ENCODE measurements around the gene TFAP2A. TPM values are rescaled to one million over a fixed set of nuclear protein-coding genes. Genes with fewer than 3 reads are reported as not detected.

The TFAP2A gene
- total and polyA plus RNA-seq, 9 donors, result 0.10 to 0.67 (median 0.15) TPM; not detected in 1

DNA sequence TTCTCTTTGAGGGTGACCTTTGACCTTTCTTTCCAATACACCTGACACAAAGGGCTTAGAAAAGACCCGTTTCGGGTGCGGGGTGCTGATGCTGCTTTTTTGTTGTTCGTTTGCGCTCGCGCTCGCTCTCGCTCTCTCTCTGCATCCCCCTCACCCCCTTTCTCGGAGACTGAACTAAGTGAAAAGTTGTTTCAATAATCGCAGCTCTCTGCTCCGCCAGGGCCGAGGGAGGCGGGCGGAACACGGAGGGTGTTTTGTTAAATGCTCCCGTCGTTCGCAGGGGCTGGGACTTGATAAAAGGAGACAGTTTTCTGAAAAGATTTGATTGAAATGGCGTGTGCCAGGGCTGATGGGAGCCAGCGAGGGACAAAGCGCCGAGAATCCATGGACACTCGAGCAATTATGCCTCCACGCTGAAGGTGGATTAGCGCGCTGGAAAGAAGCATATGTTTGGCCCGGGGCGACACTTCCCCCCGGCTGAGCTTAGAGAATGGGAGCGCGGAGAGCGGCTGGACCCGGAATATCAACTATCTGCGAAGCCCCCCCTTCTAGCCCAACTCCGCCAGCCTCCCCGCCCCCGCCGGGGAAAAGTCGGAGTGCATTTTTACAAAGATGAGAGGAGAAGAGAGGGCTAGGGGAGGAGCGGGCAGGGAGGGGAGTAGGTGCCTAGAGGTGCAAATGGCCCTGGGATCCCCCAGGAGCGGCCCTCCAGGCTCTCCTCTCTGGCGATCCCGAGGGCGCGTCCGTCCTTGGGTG is 25.0 kb downstream of the TFAP2A start:
- no peak for TF ChIP-seq POLR2A (IDR thresholded peaks at IDR 0.05)
- TF ChIP-seq, protein P1, sequence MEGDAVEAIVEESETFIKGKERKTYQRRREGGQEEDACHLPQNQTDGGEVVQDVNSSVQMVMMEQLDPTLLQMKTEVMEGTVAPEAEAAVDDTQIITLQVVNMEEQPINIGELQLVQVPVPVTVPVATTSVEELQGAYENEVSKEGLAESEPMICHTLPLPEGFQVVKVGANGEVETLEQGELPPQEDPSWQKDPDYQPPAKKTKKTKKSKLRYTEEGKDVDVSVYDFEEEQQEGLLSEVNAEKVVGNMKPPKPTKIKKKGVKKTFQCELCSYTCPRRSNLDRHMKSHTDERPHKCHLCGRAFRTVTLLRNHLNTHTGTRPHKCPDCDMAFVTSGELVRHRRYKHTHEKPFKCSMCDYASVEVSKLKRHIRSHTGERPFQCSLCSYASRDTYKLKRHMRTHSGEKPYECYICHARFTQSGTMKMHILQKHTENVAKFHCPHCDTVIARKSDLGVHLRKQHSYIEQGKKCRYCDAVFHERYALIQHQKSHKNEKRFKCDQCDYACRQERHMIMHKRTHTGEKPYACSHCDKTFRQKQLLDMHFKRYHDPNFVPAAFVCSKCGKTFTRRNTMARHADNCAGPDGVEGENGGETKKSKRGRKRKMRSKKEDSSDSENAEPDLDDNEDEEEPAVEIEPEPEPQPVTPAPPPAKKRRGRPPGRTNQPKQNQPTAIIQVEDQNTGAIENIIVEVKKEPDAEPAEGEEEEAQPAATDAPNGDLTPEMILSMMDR (IDR thresholded peaks at IDR 0.05), result no peak
- TF ChIP-seq EP300 (IDR thresholded peaks at IDR 0.05), result no peak

DNA sequence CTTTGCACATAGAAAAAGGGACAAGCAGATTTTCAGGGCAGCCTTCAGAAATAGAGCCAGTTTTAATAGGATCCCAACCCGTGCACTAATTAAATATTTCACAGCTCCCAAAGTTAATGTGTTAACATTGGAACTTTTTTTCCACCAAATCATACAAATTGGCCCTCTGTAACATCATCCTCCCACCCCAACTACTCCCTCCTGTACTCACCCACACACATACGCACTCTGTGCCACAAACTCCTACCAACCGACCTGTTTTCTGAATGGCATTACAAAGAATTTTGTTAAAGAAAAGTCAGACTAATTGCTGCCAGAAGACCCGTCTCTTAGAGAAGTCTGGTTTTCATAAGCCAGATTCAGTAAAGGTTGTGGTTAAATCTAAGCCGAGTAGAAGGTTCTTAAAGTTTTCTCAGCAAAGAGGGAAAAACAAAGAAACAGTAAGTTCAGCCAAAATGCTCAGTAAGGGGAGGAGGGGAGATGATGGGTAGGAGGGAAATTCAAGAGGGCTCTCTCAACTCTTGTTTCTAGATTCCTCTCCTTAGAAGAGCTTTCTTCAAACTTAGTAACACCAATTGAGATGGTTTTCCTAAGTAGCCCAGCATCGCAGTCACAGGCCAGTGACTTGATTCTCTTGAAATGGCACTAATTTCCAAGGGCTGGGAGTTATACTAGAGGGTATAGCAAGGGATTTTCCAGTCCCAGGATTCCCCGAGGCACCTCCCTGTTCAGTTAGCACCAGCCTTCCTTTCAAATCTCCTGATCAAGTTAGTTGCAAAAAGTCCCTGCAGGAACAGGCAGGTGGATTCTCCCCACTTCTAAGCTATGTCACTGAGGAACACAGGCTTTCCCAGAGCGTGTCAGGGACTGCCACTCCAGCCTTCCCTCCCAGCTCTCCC is 27.9 kb downstream of the TFAP2A start:
- Histone ChIP-seq H3K9me3 (no peaks in the 10 kb centered on the region), H3K27ac (no peak overlapping the region), H3K4me3 (no peak overlapping the region), H3K27me3 (peaks cover 2% of the 10 kb centered on the region), H3K36me3 (no peaks in the 10 kb centered on the region), H3K4me1 (ENCODE audit: insufficient read depth) (peaks cover 2% of the 10 kb centered on the region)
- intact Hi-C loops (cut with DNase I), result no loop called here
- WGBS, 3 donors, result 3 to 6% (median 5%) methylated on average over 8 of the region's 8 CpGs
- no peak for DNase-seq
- TF ChIP-seq, protein P1 (IDR thresholded peaks at IDR 0.05), result no peak
- TF ChIP-seq EP300 (IDR thresholded peaks at IDR 0.05), result no peak
- no peak for TF ChIP-seq POLR2A (IDR thresholded peaks at IDR 0.05)

More for the DNA sequence above, 25.0 kb downstream of the TFAP2A start:
- Histone ChIP-seq H3K27ac (no peak overlapping the region), H3K27me3 (peaks cover 2% of the 10 kb centered on the region), H3K4me3 (no peak overlapping the region), H3K4me1 (ENCODE audit: insufficient read depth) (no peaks in the 10 kb centered on the region), H3K9me3 (no peaks in the 10 kb centered on the region), H3K36me3 (no peaks in the 10 kb centered on the region)
- no peak for DNase-seq
- intact Hi-C loops (cut with DNase I), result no loop called here
- 3 to 6% (median 4%) methylated on average over 47 of the region's 47 CpGs for WGBS, 3 donors

DNA sequence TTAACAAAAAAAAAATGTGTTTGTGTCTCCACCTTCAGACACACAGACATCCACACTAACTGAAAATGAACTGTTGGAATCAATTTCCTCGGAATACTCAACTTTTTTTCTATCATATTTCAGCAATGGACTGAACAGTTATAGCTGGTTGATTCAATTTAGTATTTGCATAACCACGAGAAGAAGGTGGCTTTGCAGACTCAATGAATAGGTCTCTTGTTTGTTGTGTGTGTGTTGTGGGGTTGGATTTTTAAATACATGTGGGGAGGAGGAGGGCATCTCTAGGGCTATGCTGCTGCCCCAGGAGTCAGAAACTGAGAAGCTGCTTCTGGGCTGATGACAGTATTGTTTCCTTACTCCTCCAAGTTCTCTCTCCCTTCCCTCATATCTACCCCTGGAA is 28.7 kb downstream of the TFAP2A start:
- no peak for TF ChIP-seq EP300 (IDR thresholded peaks at IDR 0.05)
- no peak for TF ChIP-seq POLR2A (IDR thresholded peaks at IDR 0.05)
- TF ChIP-seq, protein P1 (IDR thresholded peaks at IDR 0.05), result no peak
- Histone ChIP-seq H3K36me3 (no peaks in the 10 kb centered on the region), H3K27me3 (peaks cover 2% of the 10 kb centered on the region), H3K4me1 (ENCODE audit: insufficient read depth) (peaks cover 2% of the 10 kb centered on the region), H3K9me3 (no peaks in the 10 kb centered on the region), H3K27ac (no peak overlapping the region), H3K4me3 (no peak overlapping the region)
- WGBS, 3 donors, result 1 to 11% (median 7%) methylated on average over 2 of the region's 2 CpGs
- DNase-seq, result no peak
- intact Hi-C loops (cut with DNase I), result no loop called here

DNA sequence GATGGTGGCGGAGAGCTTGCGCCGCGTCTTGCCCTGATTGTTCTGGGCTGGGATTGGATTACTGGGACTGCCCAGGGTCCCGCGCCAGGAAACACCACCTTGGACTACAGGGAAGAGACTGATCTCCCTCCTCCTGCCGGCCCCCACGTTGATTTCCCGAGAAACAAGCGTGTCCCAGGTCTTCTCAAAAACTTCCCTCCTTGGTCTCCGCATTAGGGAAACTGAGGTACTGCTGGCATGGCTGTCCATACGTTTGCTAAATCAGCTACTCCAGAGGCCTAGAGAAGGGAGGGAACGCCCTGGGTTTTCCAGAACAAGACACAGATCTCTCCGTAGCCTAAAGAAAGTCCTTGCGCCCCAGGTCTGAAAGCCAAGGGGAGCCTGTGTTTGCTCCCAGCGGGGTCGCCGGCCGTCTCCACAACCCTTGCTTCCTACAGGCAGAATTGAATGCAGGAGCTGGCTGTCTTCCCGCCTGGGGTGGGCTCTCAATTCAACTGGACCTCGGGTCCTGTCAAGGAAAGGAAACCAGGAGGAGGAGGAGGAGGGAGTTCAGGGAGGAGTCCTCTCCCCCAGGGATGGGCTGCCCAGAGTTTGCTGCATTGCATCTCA is 29.2 kb downstream of the TFAP2A start:
- Histone ChIP-seq H3K4me1 (ENCODE audit: insufficient read depth) (peaks cover 2% of the 10 kb centered on the region), H3K27ac (no peak overlapping the region), H3K4me3 (no peak overlapping the region), H3K36me3 (no peaks in the 10 kb centered on the region), H3K9me3 (no peaks in the 10 kb centered on the region), H3K27me3 (peaks cover 2% of the 10 kb centered on the region)
- intact Hi-C loops (cut with DNase I), result no loop called here
- WGBS, 3 donors, result 2 to 5% (median 4%) methylated on average over 21 of the region's 21 CpGs
- TF ChIP-seq POLR2A (IDR thresholded peaks at IDR 0.05), result no peak
- TF ChIP-seq, protein P1 (IDR thresholded peaks at IDR 0.05), result no peak
- TF ChIP-seq EP300 (IDR thresholded peaks at IDR 0.05), result no peak
- no peak for DNase-seq

Measured in ovary (tissue), 9 donors.